Smooth muscle cell (in vitro differentiated cells): ENCODE data around the gene WNT7B. TPM values are rescaled to one million over a fixed set of nuclear protein-coding genes. Genes with fewer than 3 reads are reported as not detected.

Source experiments
- DNase-seq: peaks from one replicate; lab custom pipeline; 2025; ENCODE audit not compliant: unreplicated experiment; lab: John Stamatoyannopoulos, UW
- H2AFZ ChIP-seq: fragments of 200-600 bp; sonication (generic); 2 replicates; pipeline ENCODE4 v1.6.0; 2016; ENCODE audit warnings: antibody characterized with exemption, low read depth, mild to moderate bottlenecking
- H3F3A ChIP-seq: fragments of 200-600 bp; sonication (generic); 2 replicates; pipeline ENCODE4 v1.6.0; 2017; ENCODE audit warnings: antibody characterized with exemption, low read depth
- H3K27ac ChIP-seq: fragments of 200-600 bp; sonication (generic); 2 replicates; pipeline ENCODE4 v1.5.1; 2016; ENCODE audit warnings: low read depth, mild to moderate bottlenecking
- H3K27me3 ChIP-seq: fragments of 200-600 bp; sonication (generic); 2 replicates; pipeline ENCODE4 v1.6.1; 2016; ENCODE audit warnings: low read depth, mild to moderate bottlenecking
- H3K36me3 ChIP-seq: fragments of 200-600 bp; sonication (generic); 2 replicates; pipeline ENCODE4 v1.5.1; 2016; ENCODE audit warnings: low read depth
- H3K4me1 ChIP-seq: fragments of 200-600 bp; sonication (generic); 2 replicates; pipeline ENCODE4 v1.5.1; 2016; ENCODE audit warnings: low read depth
- H3K4me2 ChIP-seq: fragments of 200-600 bp; sonication (generic); 2 replicates; pipeline ENCODE4 v1.6.0; 2016; ENCODE audit warnings: mild to moderate bottlenecking
- H3K4me3 ChIP-seq: fragments of 200-600 bp; sonication (generic); 2 replicates; pipeline ENCODE4 v1.5.1; 2016; ENCODE audit warnings: mild to moderate bottlenecking
- H3K79me2 ChIP-seq: fragments of 200-600 bp; sonication (generic); 2 replicates; pipeline ENCODE4 v1.6.0; 2016; ENCODE audit warnings: low read depth, mild to moderate bottlenecking
- H3K9ac ChIP-seq: fragments of 200-600 bp; sonication (generic); 2 replicates; pipeline ENCODE4 v1.6.0; 2016; ENCODE audit warnings: low read depth
- H3K9me3 ChIP-seq: fragments of 200-600 bp; sonication (generic); replicated peaks from 2 replicates; pipeline ENCODE4 v1.5.1; 2016; ENCODE audit warnings: low read depth
- H4K20me1 ChIP-seq: fragments of 200-600 bp; sonication (generic); 2 replicates; pipeline ENCODE4 v1.6.0; 2016; ENCODE audit warnings: low read depth
- WGBS: methylation state at CpG from one replicate; pipeline ENCODE4 v1.1.7; 2016; ENCODE audit warnings: low lambda C conversion rate; 5-methylcytosine and 5-hydroxymethylcytosine counted together
- polyA plus RNA-seq: library from polyadenylated mRNA; unstranded; fragments of >200 nt; fragmentation: Nextera tagmentation; extraction: Ambion mirVana; gene quantifications from 2 replicates; pipeline ENCODE4 v1.2.1, GENCODE V29; 2016
- total RNA-seq: library from RNA; depleted of rRNA; stranded (reverse); fragments of >200 nt; gene quantifications from 2 replicates; pipeline ENCODE4 v1.2.3, GENCODE V29; 2014
- TF ChIP-seq, protein P1 (sequence below): fragments of 200-600 bp; sonication (generic); IDR thresholded peaks from 2 replicates; pipeline ENCODE4 v1.5.1; 2017; ENCODE audit warnings: borderline replicate concordance, mild to moderate bottlenecking, antibody characterized with exemption; ENCODE audit not compliant: insufficient read depth, poor library complexity, severe bottlenecking

The WNT7B gene
- total and polyA plus RNA-seq, 2 experiments from 2014 or later = 0.69 to 1.6 TPM

DNA sequence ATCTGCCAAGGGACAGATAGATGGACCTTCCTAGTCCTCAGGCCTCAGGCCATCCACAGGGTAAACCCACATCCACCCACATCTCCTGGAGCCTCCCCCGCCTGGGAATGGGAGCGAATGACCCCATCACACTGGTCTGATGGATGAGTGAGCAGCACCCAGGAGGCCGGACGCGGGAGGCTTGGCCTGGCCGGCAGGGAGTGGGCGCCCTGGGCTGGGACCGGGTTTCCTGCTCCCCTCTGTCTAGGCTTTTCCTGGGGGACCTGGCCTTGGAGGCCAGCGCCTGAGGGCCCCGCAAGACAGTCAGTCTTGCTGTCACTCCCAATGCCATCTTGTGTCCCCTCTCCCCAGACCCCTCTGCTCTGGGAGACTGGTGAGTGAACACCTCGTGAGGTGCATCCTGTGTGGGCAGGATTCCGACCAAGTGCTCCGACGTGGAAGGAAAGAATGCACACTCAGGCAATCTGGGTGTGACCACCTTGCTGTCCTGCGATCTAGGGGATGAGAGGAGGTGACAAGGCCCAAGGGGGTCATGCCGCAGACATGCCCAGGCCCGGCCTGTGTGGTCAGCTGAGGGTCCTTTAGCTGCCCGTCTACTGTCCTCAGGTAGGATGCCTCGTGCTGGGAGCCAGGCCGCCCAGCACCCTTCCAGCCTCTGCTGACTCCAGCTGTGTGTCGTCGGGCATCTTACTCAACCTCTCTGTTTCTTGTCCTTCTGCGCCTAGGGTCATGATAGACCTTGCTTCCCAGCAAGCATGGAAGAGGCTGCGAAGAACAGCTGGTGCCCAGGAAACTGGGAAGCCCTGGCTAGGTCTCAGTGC is 26.5 kb upstream of the WNT7B start:
- Histone ChIP-seq H3K4me1 (peaks cover 6% of the 10 kb centered on the region), H3K9me3 (no peaks in the 10 kb centered on the region), H3K4me2 (peak overlapping the region; percentile 40), H3K27ac (no peak overlapping the region), H4K20me1 (no peaks in the 10 kb centered on the region), H3K79me2 (no peaks in the 10 kb centered on the region), H3K9ac (no peak overlapping the region), H3F3A (no peaks in the 10 kb centered on the region), H2AFZ (no peak overlapping the region), H3K27me3 (no peaks in the 10 kb centered on the region), H3K36me3 (no peaks in the 10 kb centered on the region), H3K4me3 (no peak overlapping the region)
- no peak for DNase-seq
- TF ChIP-seq, protein P1, sequence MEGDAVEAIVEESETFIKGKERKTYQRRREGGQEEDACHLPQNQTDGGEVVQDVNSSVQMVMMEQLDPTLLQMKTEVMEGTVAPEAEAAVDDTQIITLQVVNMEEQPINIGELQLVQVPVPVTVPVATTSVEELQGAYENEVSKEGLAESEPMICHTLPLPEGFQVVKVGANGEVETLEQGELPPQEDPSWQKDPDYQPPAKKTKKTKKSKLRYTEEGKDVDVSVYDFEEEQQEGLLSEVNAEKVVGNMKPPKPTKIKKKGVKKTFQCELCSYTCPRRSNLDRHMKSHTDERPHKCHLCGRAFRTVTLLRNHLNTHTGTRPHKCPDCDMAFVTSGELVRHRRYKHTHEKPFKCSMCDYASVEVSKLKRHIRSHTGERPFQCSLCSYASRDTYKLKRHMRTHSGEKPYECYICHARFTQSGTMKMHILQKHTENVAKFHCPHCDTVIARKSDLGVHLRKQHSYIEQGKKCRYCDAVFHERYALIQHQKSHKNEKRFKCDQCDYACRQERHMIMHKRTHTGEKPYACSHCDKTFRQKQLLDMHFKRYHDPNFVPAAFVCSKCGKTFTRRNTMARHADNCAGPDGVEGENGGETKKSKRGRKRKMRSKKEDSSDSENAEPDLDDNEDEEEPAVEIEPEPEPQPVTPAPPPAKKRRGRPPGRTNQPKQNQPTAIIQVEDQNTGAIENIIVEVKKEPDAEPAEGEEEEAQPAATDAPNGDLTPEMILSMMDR = no peak
- 92% methylated on average over 24 of the region's 24 CpGs for WGBS

DNA sequence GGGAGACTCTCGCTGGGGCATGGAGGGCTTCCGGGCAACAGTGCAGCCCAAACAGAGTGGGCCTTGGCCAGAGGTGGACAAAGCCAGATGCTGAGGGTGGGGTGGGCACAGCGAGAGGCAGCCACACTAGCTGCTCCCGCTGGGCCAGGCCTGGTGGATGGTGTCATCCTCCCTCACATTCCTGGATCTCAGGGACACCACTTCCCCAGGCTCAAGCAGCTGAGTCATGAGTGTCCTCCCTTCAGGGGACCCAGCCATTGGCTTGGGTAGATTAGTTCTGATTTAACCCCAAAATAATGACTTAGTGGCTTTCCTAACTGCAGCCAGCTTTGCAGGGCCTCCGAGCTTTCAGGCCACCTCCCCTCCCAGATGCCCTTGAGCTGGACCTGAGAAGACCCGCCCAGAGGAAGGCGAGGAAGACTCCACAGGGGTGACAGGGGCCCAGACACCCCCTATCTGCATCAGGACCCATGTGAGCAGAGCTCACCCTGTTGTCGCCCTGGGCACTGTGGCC is 25.9 kb upstream of the WNT7B start:
- TF ChIP-seq, protein P1 = no peak
- H3K27ac ChIP-seq = peak overlapping the region; percentile 19
- no peak overlapping the region for H3K9ac ChIP-seq

DNA sequence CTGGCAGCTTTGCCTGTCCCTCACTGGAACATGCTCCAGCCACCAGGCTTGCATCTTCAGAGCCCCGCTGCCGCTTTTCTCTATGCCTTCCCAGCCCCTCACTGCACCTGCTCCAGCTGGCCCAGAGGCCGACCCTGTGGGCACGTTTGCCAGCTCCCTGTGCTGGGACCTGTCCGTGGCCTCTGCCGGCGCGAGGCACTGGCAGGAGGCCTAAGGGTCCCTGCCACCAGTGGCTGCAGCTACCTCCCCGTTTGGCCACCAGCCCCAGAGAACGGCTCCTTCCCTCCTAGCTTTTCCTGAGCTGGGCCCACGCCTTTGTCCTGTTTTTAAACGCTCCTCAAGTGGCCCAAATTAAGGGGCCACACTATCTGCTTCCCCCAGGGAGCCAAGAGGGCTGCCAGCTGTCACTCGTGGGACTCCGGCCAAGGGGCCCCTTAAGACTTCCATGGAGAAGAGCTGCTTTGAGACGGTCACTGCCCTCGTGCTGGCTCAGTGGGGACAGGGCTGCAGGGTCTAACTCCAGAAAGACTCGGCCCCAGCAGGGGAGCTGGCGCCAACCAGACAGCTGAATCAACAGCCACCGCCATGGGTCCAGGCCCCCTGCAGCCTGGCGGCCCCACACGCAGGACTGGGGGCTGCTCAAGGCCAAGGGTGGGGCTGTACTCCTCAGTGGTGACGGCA is 24.6 kb upstream of the WNT7B start:
- TF ChIP-seq, protein P1 = no peak
- no peaks in the 10 kb centered on the region for H3F3A ChIP-seq
- H3K4me1 ChIP-seq = peaks cover 2% of the 10 kb centered on the region
- H3K9me3 ChIP-seq = no peaks in the 10 kb centered on the region
- WGBS = 90% methylated on average over 22 of the region's 22 CpGs
- H3K36me3 ChIP-seq = no peaks in the 10 kb centered on the region
- H3K9ac ChIP-seq = no peak overlapping the region
- DNase-seq = no peak
- no peak overlapping the region for H3K4me3 ChIP-seq
- H3K27me3 ChIP-seq = no peaks in the 10 kb centered on the region
- no peaks in the 10 kb centered on the region for H3K79me2 ChIP-seq
- no peak overlapping the region for H2AFZ ChIP-seq
- H3K27ac ChIP-seq = no peak overlapping the region
- no peak overlapping the region for H3K4me2 ChIP-seq
- H4K20me1 ChIP-seq = no peaks in the 10 kb centered on the region

More for the DNA sequence above, 25.9 kb upstream of the WNT7B start:
- H4K20me1 ChIP-seq = no peaks in the 10 kb centered on the region
- no peaks in the 10 kb centered on the region for H3F3A ChIP-seq
- H2AFZ ChIP-seq = no peak overlapping the region
- peak overlapping the region; percentile 40 for H3K4me2 ChIP-seq
- H3K4me3 ChIP-seq = no peak overlapping the region
- H3K36me3 ChIP-seq = no peaks in the 10 kb centered on the region
- DNase-seq = no peak
- H3K4me1 ChIP-seq = peaks cover 6% of the 10 kb centered on the region
- no peaks in the 10 kb centered on the region for H3K9me3 ChIP-seq
- 47% methylated on average over 8 of the region's 8 CpGs for WGBS
- no peaks in the 10 kb centered on the region for H3K79me2 ChIP-seq
- no peaks in the 10 kb centered on the region for H3K27me3 ChIP-seq
